Activated CD8-positive, alpha-beta T cell treated with anti-CD3 and anti-CD28 coated beads for 36 hours (primary cell): ENCODE measurements around the gene RECQL5. TPM values are rescaled to one million over a fixed set of nuclear protein-coding genes. Genes with fewer than 3 reads are reported as not detected.

Source experiments
- ATAC-seq: fragments of 200-7000 bp; cut with Tn5 transposase; one replicate; pipeline ENCODE4 v1.10.0; 2021; ENCODE audit warnings: mild to moderate bottlenecking, moderate library complexity
- CTCF ChIA-PET: fragments of 350-600 bp; sonication (Branson Sonifier 250); formaldehyde crosslinking; loops from one replicate; lab custom pipeline; 2021; ENCODE audit warnings: antibody characterized with exemption; lab: Charles Lee
- POLR2A ChIA-PET: fragments of 350-600 bp; sonication (Branson Sonifier 250); formaldehyde crosslinking; loops from one replicate; lab custom pipeline; 2021; ENCODE audit warnings: antibody characterized with exemption; lab: Charles Lee
- DNase-seq: peaks from one replicate; pipeline ENCODE4 v3.0.0-alpha.2; 2020
- H3K27ac Mint-ChIP-seq: one replicate; pipeline ENCODE4 v1.8.0; 2021; ENCODE audit warnings: mild to moderate bottlenecking, mixed read lengths
- H3K27me3 Mint-ChIP-seq: one replicate; pipeline ENCODE4 v1.8.0; 2021; ENCODE audit warnings: mixed read lengths
- H3K36me3 Mint-ChIP-seq: one replicate; pipeline ENCODE4 v1.8.0; 2021; ENCODE audit warnings: low read depth, mixed read lengths
- H3K4me1 Mint-ChIP-seq: one replicate; pipeline ENCODE4 v1.8.0; 2021; ENCODE audit warnings: low read depth, mixed read lengths
- H3K4me3 Mint-ChIP-seq: one replicate; pipeline ENCODE4 v1.8.0; 2021; ENCODE audit warnings: mild to moderate bottlenecking, moderate library complexity, mixed read lengths
- H3K9me3 Mint-ChIP-seq: one replicate; pipeline ENCODE4 v1.8.0; 2021; ENCODE audit warnings: mixed read lengths
- CTCF ChIP-seq: fragments of 200-600 bp; IDR thresholded peaks from one replicate; pipeline ENCODE4 v1.8.0; 2022; ENCODE audit warnings: antibody characterized with exemption, mild to moderate bottlenecking
- intact Hi-C: fragments of 100-400 bp; cut with micrococcal nuclease; formaldehyde crosslinking; loops from one replicate; pipeline ENCODE4 v1.10.0; 2022
- total RNA-seq, 2 experiments: library from RNA; stranded (reverse); gene quantifications; one replicate each; pipeline ENCODE4 v1.2.3, GENCODE V29; 2021

The RECQL5 gene
- total RNA-seq, 2 experiments from 2014 or later = 33.3 to 34.2 TPM

GRCh38 chr17:75689441-75689873 is 22.5 kb upstream of the RECQL5 start:
- Mint-ChIP-seq H3K36me3 (peaks cover 42% of the 10 kb centered on the region), H3K27me3 (no peaks in the 10 kb centered on the region), H3K4me3 (peak overlapping the region; percentile 18), H3K9me3 (no peaks in the 10 kb centered on the region), H3K4me1 (peaks cover 63% of the 10 kb centered on the region), H3K27ac (peak overlapping the region; percentile 86)
- intact Hi-C loops = no loop called here
- DNase-seq (peak; percentile 80), ATAC-seq (peak; percentile 79)
- ChIA-PET POLR2A (interaction anchor here (0.6 to 3.7 kb wide), 5 partner anchors 10 to 87 kb away, joined by 3 to 9 read pairs (median 4); partner anchors contain the start of genes RECQL5 and SAP30BP), CTCF (interaction anchor here (1.1 to 25.7 kb wide), 4 partner anchors 14 to 88 kb away, joined by 4 to 347 read pairs (median 18); no protein-coding TSS in a partner anchor)
- TF ChIP-seq CTCF = no peak

GRCh38 chr17:75688209-75688825 is 21.4 kb upstream of the RECQL5 start:
- intact Hi-C loops = no loop called here
- peak; percentile 26 for ATAC-seq
- POLR2A ChIA-PET = interaction anchor here (0.8 to 3.7 kb wide), 5 partner anchors 10 to 426 kb away, joined by 3 to 9 read pairs (median 3); partner anchors contain the start of genes MRPS7, RECQL5 and SAP30BP
- peaks cover 39% of the 10 kb centered on the region for H3K36me3 Mint-ChIP-seq
- H3K4me1 Mint-ChIP-seq = peaks cover 74% of the 10 kb centered on the region
- H3K27me3 Mint-ChIP-seq = no peaks in the 10 kb centered on the region
- H3K27ac Mint-ChIP-seq = peak overlapping the region; percentile 86
- CTCF ChIA-PET = interaction anchor here (1.1 to 25.7 kb wide), 5 partner anchors 9 to 59 kb away, joined by 3 to 347 read pairs (median 11); partner anchors contain the start of gene SMIM5
- no peak overlapping the region for H3K4me3 Mint-ChIP-seq
- TF ChIP-seq CTCF = no peak
- H3K9me3 Mint-ChIP-seq = no peaks in the 10 kb centered on the region
- DNase-seq = peak; percentile 56

- peaks cover 62% of the 10 kb centered on the region for H3K4me1 Mint-ChIP-seq
- CTCF ChIA-PET = interaction anchor here (1.6 to 25.7 kb wide), 3 partner anchors 10 to 62 kb away, joined by 5 to 347 read pairs (median 26); no protein-coding TSS in a partner anchor
- H3K36me3 Mint-ChIP-seq = peaks cover 30% of the 10 kb centered on the region
- no peak overlapping the region for H3K4me3 Mint-ChIP-seq
- H3K9me3 Mint-ChIP-seq = no peaks in the 10 kb centered on the region
- ATAC-seq (no peak), DNase-seq (no peak)
- H3K27me3 Mint-ChIP-seq = no peaks in the 10 kb centered on the region
- intact Hi-C loops = no loop called here
- H3K27ac Mint-ChIP-seq = peak overlapping the region; percentile 35
- TF ChIP-seq CTCF = no peak
- POLR2A ChIA-PET = no interaction called here
Measured at GRCh38 chr17:75685499-75685898, 18.5 kb upstream of the RECQL5 start.

- Mint-ChIP-seq H3K9me3 (no peaks in the 10 kb centered on the region), H3K4me3 (no peak overlapping the region), H3K36me3 (peaks cover 28% of the 10 kb centered on the region), H3K4me1 (peaks cover 57% of the 10 kb centered on the region), H3K27ac (no peak overlapping the region), H3K27me3 (no peaks in the 10 kb centered on the region)
- no peak for DNase-seq
- intact Hi-C loops = no loop called here
- ChIA-PET CTCF (interaction anchor here (1.6 to 25.7 kb wide), 3 partner anchors 19 to 63 kb away, joined by 4 to 347 read pairs (median 5); no protein-coding TSS in a partner anchor), POLR2A (no interaction called here)
- ATAC-seq = no peak
- no peak for TF ChIP-seq CTCF
Measured at GRCh38 chr17:75684924-75685323, 18.0 kb upstream of the RECQL5 start.

GRCh38 chr17:75684249-75684648 is 17.3 kb upstream of the RECQL5 start:
- ATAC-seq (no peak), DNase-seq (no peak)
- ChIA-PET POLR2A (interaction anchor here (1.2 to 1.5 kb wide), 2 partner anchors 17 to 22 kb away, joined by 3 read pairs; partner anchors contain the start of genes RECQL5 and SAP30BP), CTCF (interaction anchor here (1.2 to 25.7 kb wide), 8 partner anchors 9 to 69 kb away, joined by 4 to 347 read pairs (median 4); no protein-coding TSS in a partner anchor)
- H3K27me3 Mint-ChIP-seq = no peaks in the 10 kb centered on the region
- H3K4me1 Mint-ChIP-seq = peaks cover 51% of the 10 kb centered on the region
- H3K4me3 Mint-ChIP-seq = no peak overlapping the region
- H3K36me3 Mint-ChIP-seq = peaks cover 25% of the 10 kb centered on the region
- peak overlapping the region; percentile 46 for H3K27ac Mint-ChIP-seq
- intact Hi-C loops = no loop called here
- TF ChIP-seq CTCF = no peak
- H3K9me3 Mint-ChIP-seq = no peaks in the 10 kb centered on the region
